K562 (cell line): ENCODE results near the gene CAPN5. TPM values are rescaled to one million over a fixed set of nuclear protein-coding genes. Genes with fewer than 3 reads are reported as not detected.

Experiments
- CBFA2T2 ChIP-seq: fragments of 450-650 bp; conservative IDR thresholded peaks from 2 replicates; pipeline ENCODE4 v1.6.1; 2017; ENCODE audit warnings: mild to moderate bottlenecking
- CBFA2T3 ChIP-seq: fragments of 450-650 bp; IDR thresholded peaks from 2 replicates; pipeline ENCODE4 v1.6.1; 2017
- ETV1 ChIP-seq: fragments of 450-650 bp; conservative IDR thresholded peaks from 2 replicates; pipeline ENCODE4 v1.6.1; 2016; ENCODE audit warnings: missing genetic modification characterization, control low read depth, low read depth, missing compliant biosample characterization
- SIRT6 ChIP-seq: IDR thresholded peaks from one replicate; pipeline ENCODE4 v1.6.1; 2012; ENCODE audit warnings: low read depth, mild to moderate bottlenecking, control low read depth, inconsistent platforms, low read length, moderate library complexity
- ZFP1 ChIP-seq: fragments of 450-650 bp; formaldehyde crosslinking; IDR thresholded peaks from 2 replicates; pipeline ENCODE4 v1.4.0; 2020; ENCODE audit warnings: mild to moderate bottlenecking, mixed read lengths
- ZFP30 ChIP-seq: fragments of 250-450 bp; sonication (Bioruptor Pico); IDR thresholded peaks from 2 replicates; pipeline ENCODE4 v1.8.0; 2022; ENCODE audit warnings: moderate library complexity, mild to moderate bottlenecking, inconsistent platforms, borderline replicate concordance
- ZNF239 ChIP-seq: fragments of 250-450 bp; sonication (Bioruptor Pico); IDR thresholded peaks from 2 replicates; pipeline ENCODE4 v1.4.0; 2020; ENCODE audit warnings: mild to moderate bottlenecking
- polyA plus RNA-seq, 8 experiments: library from polyadenylated mRNA; depleted of rRNA in 4 of 8; stranded (reverse) in 5 of 8; unstranded in 3 of 8; fragments of >200 nt; fragmentation: Nextera tagmentation in 2 of 8; fragmentation: Illumina TruSeq in 1 of 8; extraction: Ambion mirVana in 2 of 8; extraction: Trizol in 1 of 8; gene quantifications; 2 replicates each; pipeline versions ENCODE4 v1.2.1 to v1.2.3, GENCODE V29; 2011 to 2014; ENCODE audit warnings: inconsistent platforms in 1 of 8, missing spikeins in 1 of 8
- total RNA-seq, 7 experiments: library from RNA; depleted of rRNA in 6 of 7; stranded (reverse); fragments of >200 nt in 6 of 7; fragmentation: Illumina TruSeq in 2 of 7; extraction: Trizol in 2 of 7; gene quantifications; 2 replicates each; pipeline versions ENCODE4 v1.2.1 to v1.2.3, GENCODE V29; 2011 to 2021; ENCODE audit warnings: low replicate concordance in 1 of 7
- TF ChIP-seq, protein P1 (sequence below): sonication (generic); formaldehyde crosslinking; IDR thresholded peaks from 2 replicates; pipeline ENCODE4 v1.8.1; 2022; ENCODE audit warnings: missing genetic modification reagents
- TF ChIP-seq, protein P2 (sequence below), 3 experiments: fragments of 200-800 bp in 1 of 3; sonication (Bioruptor generic) in 1 of 3; sonication (generic) in 1 of 3; formaldehyde crosslinking in 1 of 3; IDR thresholded peaks; 2 replicates each; pipeline versions ENCODE4 v1.6.1 to v1.8.0; 2016 to 2022; ENCODE audit warnings: mild to moderate bottlenecking in 2 of 3, missing compliant biosample characterization in 2 of 3, missing genetic modification characterization in 2 of 3, missing genetic modification reagents in 1 of 3
- TF ChIP-seq, protein P3 (sequence below), 2 experiments: fragments of 450-650 bp; conservative IDR thresholded peaks; 2 replicates each; pipeline ENCODE4 v1.6.1; 2017; ENCODE audit warnings: mild to moderate bottlenecking in 2 of 2, moderate library complexity in 2 of 2
- TF ChIP-seq, protein P4 (sequence below), 2 experiments: fragments of 450-650 bp; formaldehyde crosslinking in 1 of 2; IDR thresholded peaks; 2 replicates each; pipeline versions ENCODE4 v1.4.0 to v1.6.1; 2014 to 2020; ENCODE audit warnings: mild to moderate bottlenecking in 2 of 2, borderline replicate concordance in 1 of 2, low read depth in 1 of 2
- TF ChIP-seq, protein P5 (sequence below): sonication (generic); formaldehyde crosslinking; IDR thresholded peaks from 2 replicates; pipeline ENCODE4 v1.8.1; 2023; ENCODE audit warnings: mild to moderate bottlenecking, missing genetic modification reagents

Gene CAPN5
- total and polyA plus RNA-seq, 9 of the 15 experiments (the other 6 are each of a cell fraction or from before 2014, with no cell fraction given), result 0.04 to 0.44 (median 0.14) TPM; not detected in 2

DNA sequence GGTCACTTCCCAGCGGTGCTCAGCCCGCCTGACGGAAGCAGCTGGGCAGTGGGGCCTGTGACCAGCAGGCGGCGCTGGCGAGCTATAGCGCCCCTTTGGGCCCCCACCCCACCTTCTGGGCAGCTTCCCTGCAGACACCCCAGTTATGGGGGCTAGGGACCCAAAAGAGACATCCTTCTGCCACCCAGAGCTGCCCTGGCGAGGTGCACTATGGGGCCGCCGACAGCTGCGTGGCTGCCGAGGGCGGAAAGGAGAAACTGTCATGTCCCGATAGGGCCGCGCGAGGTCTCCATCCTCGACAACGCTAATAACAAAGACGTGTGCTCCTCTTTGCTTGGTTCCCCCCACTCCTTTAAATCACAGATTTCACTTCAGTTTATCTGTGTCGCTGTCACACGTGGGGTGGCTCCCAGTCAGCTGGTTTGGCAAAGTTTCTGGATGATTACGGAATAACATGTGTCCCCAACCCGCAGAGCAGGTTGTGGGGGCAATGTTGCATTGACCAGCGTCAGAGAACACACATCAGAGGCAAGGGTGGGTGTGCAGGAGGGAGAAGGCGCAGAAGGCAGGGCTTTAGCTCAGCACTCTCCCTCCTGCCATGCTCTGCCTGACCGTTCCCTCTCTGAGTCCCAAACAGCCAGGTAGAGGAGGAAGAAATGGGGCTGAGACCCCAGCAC lies 60.6 kb downstream of the CAPN5 start (continued):
- TF ChIP-seq ETV1 (tag) (0 out of 2 replicates have a peak, but pooled peaks have one; percentile 9), CBFA2T2 (no peak), ZFP1 (no peak), ZNF239 (CRISPR knock-in tag) (no peak), CBFA2T3 (no peak), ZFP30 (CRISPR knock-in tag) (no peak), SIRT6 (no peak)
- TF ChIP-seq, protein P1, sequence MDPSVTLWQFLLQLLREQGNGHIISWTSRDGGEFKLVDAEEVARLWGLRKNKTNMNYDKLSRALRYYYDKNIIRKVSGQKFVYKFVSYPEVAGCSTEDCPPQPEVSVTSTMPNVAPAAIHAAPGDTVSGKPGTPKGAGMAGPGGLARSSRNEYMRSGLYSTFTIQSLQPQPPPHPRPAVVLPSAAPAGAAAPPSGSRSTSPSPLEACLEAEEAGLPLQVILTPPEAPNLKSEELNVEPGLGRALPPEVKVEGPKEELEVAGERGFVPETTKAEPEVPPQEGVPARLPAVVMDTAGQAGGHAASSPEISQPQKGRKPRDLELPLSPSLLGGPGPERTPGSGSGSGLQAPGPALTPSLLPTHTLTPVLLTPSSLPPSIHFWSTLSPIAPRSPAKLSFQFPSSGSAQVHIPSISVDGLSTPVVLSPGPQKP (CRISPR knock-in tag), result no peak
- TF ChIP-seq, protein P2, sequence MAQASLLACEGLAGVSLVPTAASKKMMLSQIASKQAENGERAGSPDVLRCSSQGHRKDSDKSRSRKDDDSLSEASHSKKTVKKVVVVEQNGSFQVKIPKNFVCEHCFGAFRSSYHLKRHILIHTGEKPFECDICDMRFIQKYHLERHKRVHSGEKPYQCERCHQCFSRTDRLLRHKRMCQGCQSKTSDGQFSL (CRISPR knock-in tag; IDR thresholded peaks at IDR 0.05), result no peak
- TF ChIP-seq, protein P2 (tag; IDR thresholded peaks at IDR 0.05), result 0 out of 4 replicates have a peak, but pooled peaks of 1 of the 2 experiments have one; percentile 2
- TF ChIP-seq, protein P3, sequence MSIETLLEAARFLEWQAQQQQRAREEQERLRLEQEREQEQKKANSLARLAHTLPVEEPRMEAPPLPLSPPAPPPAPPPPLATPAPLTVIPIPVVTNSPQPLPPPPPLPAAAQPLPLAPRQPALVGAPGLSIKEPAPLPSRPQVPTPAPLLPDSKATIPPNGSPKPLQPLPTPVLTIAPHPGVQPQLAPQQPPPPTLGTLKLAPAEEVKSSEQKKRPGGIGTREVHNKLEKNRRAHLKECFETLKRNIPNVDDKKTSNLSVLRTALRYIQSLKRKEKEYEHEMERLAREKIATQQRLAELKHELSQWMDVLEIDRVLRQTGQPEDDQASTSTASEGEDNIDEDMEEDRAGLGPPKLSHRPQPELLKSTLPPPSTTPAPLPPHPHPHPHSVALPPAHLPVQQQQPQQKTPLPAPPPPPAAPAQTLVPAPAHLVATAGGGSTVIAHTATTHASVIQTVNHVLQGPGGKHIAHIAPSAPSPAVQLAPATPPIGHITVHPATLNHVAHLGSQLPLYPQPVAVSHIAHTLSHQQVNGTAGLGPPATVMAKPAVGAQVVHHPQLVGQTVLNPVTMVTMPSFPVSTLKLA (conservative IDR thresholded peaks at IDR 0.05), result no peak
- TF ChIP-seq, protein P4, sequence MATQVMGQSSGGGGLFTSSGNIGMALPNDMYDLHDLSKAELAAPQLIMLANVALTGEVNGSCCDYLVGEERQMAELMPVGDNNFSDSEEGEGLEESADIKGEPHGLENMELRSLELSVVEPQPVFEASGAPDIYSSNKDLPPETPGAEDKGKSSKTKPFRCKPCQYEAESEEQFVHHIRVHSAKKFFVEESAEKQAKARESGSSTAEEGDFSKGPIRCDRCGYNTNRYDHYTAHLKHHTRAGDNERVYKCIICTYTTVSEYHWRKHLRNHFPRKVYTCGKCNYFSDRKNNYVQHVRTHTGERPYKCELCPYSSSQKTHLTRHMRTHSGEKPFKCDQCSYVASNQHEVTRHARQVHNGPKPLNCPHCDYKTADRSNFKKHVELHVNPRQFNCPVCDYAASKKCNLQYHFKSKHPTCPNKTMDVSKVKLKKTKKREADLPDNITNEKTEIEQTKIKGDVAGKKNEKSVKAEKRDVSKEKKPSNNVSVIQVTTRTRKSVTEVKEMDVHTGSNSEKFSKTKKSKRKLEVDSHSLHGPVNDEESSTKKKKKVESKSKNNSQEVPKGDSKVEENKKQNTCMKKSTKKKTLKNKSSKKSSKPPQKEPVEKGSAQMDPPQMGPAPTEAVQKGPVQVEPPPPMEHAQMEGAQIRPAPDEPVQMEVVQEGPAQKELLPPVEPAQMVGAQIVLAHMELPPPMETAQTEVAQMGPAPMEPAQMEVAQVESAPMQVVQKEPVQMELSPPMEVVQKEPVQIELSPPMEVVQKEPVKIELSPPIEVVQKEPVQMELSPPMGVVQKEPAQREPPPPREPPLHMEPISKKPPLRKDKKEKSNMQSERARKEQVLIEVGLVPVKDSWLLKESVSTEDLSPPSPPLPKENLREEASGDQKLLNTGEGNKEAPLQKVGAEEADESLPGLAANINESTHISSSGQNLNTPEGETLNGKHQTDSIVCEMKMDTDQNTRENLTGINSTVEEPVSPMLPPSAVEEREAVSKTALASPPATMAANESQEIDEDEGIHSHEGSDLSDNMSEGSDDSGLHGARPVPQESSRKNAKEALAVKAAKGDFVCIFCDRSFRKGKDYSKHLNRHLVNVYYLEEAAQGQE (IDR thresholded peaks at IDR 0.05; ENCODE audit: borderline replicate concordance), result peak; percentile 83
- TF ChIP-seq, protein P4 (CRISPR knock-in tag; IDR thresholded peaks at IDR 0.05; ENCODE audit: low read depth), result no peak
- TF ChIP-seq, protein P5, sequence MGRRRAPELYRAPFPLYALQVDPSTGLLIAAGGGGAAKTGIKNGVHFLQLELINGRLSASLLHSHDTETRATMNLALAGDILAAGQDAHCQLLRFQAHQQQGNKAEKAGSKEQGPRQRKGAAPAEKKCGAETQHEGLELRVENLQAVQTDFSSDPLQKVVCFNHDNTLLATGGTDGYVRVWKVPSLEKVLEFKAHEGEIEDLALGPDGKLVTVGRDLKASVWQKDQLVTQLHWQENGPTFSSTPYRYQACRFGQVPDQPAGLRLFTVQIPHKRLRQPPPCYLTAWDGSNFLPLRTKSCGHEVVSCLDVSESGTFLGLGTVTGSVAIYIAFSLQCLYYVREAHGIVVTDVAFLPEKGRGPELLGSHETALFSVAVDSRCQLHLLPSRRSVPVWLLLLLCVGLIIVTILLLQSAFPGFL, result no peak
